CD4-positive, alpha-beta T cell treated with Interleukin-21 for 1 hour (primary cell): ENCODE data around the gene LTBP4.
"Not testable (repeated sequence)": the region's sequence is repeated elsewhere in the genome, so short reads cannot be mapped to it uniquely, and the experiment has no call there.

ENCODE experiments used
- DNase-seq: peaks from one replicate; pipeline ENCODE4 v3.0.0-alpha.2; 2020

LTBP4 gene

DNA sequence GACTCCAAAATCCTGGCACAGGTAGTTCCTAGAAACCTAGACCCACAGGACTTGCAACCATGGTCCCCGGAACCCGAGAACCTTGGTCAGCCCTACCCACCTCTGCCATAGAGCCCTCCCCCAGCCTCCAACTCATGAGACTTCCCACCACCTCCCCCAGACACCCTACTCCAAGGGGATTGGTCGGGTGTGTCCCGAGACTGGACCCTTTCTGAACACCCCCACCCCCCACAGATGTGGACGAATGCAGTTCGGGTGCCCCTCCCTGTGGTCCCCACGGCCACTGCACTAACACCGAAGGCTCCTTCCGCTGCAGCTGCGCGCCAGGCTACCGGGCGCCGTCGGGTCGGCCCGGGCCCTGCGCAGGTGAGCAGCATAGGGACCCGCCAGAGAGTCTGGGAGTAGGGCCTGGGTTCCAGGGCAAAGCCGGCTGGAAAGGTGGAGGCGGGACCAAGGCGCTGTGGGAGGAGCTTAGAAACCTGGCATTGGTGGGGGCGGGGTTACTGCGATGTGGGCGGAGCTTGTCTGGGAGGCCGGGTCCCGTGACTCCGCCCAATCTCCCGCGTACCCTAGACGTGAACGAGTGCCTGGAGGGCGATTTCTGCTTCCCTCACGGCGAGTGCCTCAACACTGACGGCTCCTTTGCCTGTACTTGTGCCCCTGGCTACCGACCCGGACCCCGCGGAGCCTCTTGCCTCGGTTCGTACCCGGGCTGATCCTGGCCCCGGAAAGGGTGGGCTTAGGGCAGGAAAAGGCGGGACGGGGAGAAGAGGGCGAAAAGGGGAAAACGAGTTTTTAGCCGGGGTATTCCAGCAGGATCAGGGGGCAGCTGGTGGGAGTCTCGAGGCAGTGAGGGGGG, 11.9 kb downstream of the LTBP4 start:
- peak; percentile 72 for DNase-seq

DNA sequence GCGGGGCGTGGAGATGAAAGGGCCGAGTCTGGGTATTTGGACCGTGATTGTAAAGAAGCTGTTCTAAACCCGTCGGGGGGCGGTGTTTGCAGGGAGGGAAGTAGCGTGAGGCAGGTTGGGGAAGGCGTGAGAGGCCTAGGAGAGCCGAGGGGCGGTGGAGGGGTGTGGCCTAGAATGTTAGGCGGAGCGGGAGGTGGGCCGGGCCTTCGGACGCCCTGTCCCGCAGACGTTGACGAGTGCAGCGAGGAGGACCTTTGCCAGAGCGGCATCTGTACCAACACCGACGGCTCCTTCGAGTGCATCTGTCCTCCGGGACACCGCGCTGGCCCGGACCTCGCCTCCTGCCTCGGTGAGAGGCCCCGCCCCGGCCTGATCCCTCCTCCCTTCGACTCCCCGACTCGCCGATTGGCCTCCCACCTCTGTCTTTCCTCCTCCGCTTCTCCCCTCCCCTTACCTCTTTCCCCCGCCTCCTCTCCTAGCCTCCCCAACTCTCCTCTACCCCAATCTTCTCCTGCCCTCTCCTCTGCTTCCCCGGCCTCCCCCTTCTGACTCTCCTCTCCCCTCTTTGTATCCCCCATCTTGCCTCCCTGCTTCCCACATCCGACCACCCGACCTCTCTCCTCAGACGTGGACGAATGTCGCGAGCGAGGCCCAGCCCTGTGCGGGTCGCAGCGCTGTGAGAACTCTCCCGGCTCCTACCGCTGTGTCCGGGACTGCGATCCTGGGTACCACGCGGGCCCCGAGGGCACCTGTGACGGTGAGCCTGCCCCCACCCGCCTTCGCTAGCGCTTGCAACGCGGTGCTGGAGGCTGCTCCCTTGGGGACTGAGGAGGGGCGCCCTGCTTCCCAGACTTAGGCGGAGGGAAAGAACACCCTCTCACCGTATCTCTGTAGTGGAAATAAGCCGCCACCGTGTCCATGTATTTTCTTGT, 12.8 kb downstream of the LTBP4 start:
- peak; percentile 87 for DNase-seq

DNA sequence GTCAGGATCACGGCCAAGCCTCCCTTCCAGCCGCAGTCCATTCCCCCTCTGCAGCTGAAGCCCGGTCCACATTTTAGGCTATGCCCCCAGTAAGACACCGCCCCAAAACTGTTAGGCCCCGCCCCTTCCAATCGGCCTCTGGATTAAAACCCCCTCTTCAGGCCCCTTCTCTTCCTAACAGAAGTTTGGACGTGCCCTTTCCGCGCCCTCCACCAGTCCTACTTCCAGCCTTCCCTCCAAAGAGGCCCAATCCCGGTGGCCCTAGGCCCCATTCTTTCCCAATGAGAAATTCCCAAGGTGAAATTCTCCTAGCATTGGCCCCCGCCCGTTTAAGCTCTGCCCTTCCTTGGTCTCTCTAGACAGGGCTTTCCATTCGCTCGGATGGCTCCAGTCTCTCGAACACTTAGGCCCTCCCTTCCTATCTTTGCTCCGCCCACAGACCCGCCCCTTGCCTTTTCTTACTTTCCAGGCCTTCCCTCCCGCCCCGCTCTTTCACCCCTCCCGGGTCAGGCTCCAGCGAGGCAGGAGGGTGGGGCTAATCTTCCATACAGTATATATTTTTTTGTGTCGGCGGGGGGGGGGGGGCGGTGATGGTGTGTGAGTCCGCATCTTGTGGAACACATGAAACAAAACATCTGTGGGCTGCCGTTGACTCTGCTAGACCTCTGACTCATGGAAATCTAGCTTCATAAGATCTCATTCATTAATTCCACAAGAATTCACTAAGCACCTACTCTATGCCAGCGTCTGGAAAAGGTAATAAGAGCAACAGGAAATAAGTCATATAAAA, 13.6 kb downstream of the LTBP4 start:
- peak; percentile 84 for DNase-seq

DNA sequence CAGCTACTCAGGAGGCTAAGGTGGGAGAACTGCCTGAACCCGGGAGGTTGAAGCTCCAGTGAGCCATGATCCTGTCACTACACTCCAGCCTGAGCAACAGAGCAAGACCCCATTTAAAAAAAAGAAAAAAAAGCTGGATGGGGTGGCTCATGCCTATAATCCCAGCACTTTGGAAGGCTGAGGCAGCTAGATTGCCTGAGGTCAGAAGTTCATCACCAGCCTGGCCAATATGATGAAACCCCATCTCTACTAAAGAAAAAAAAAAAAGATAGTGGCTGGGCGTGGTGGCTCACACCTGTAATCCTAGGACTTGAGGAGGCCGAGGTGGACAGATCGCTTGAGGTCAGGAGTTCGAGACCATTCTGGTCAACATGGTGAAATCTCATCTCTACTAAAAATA, 15.0 kb downstream of the LTBP4 start:
- DNase-seq: no peak

DNA sequence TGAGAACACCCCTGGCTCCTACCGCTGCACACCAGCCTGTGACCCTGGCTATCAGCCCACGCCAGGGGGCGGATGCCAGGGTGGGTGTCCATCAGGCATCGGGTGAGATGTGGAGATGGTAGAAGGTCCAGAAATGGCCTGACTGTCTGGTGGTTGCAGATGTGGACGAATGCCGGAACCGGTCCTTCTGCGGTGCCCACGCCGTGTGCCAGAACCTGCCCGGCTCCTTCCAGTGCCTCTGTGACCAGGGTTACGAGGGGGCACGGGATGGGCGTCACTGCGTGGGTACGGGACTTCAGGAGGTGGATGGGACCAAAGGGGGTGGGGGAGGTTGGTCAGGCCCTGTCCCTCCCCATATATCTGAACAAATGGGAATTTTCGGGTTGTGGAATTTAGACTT, 15.8 kb downstream of the LTBP4 start:
- no peak for DNase-seq

DNA sequence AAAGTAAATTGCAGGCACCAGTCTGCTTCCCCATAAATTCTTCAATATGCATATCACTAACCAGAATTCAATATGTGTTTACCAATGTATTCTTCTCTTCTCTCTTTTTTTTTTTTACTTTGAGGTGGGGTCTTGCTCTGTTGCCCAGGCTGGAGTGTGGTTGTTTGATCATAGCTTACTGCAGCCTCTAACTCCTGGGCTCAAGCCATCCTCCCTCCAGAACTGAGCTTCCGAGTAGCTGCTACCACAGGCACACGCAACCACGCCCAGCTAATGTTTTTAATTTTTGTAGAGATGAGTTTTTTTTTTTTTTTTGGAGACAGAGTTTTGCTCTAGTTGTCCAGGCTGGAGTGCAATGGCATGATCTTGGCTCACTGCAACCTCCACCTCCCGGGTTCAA, 16.8 kb downstream of the LTBP4 start:
- DNase-seq: no peak

DNA sequence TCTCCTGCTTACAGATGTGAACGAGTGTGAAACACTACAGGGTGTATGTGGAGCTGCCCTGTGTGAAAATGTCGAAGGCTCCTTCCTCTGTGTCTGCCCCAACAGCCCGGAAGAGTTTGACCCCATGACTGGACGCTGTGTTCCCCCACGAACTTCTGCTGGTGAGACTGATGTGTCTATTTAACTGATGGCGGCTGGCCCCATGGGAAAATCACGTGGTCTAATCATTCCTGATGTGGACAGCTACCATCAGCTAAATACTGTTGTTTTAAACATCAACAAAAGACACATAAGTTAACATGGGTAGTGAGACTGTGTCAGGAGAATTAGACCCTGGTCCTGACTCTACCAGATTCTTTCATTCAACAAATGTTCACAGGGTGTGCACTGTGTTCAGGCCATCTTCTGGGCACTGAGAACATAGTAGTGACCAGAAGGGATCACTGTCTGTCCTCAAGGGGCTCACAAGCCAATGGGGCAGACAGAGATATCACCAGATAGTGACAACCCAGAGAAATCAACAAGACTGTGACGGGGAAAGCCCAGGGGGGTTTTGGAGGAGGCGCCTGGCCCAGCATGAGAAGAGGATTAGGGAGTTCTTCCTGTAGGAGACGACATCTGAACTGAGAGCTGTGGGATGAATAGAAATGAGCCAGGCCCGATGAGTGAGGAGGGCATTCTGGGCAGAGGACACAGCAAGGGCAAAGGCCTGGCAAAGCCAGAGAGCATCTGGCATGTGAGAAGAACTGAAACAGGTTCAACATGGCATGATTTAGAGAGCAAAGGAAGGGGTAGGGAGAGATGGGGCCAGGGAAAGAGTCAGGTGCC, 18.4 kb downstream of the LTBP4 start:
- DNase-seq: no peak

DNA sequence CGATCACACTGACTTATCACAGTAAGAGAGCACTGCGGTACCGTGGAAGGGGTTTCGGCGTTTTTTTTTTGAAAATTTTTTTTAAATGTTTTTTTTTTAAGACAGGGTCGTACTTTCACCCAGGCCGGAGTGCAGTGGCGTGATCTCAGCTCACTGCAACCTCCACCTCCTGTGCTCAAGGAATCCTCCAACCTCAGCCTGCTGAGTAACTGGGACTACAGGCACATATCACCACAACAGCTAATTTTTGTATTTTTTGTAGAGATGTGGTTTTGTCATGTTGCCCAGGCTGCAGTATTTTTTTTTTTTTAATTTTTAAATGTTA, 19.0 kb downstream of the LTBP4 start:
- DNase-seq: no peak

DNA sequence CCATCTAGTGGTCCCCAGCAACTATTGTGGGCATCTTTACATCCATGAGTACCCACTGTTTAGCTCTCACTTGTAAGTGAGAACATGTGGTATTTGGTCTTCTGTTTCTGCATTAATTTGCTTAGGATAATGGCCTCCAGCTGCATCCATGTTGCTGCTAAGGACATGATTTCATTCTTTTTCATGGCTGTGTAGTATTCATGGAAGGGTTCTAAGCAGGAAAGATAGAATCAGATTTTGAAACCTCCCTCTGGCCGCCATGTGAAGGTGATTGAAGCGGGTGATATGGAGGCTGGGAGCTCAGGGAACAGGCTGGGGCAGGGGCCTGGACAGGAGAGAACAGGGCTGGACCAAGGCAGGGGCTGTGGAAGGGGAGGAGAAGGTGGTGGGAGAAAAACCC, 20.1 kb downstream of the LTBP4 start:
- no peak for DNase-seq

DNA sequence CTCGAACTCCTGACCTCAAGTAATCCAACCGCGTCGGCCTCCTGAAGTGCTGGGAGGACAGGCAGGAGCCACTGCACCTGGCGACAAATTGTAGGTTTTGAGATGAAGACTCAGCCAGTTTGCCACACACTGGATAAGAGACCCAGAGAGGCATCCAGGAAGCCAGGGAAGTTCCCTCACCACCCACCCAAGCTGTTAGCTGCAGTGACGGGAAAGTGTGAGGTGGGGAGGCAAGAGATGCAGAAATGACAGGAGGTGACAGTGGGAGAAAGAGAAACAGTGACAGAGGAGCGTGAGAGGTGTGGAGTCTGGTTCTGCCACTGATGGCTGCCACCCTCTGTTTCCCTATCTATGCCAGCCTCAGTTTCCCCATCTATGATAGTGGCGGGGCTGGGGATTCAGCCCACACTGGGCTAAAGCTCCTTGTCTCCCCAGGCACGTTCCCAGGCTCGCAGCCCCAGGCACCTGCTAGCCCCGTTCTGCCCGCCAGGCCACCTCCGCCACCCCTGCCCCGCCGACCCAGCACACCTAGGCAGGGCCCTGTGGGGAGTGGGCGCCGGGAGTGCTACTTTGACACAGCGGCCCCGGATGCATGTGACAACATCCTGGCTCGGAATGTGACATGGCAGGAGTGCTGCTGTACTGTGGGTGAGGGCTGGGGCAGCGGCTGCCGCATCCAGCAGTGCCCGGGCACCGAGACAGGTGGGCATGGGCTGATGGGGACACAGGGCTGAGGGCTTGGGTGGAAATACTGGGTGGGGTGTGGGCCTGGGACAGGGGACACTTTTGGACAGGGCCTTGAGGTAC, 21.0 kb downstream of the LTBP4 start:
- no peak for DNase-seq

DNA sequence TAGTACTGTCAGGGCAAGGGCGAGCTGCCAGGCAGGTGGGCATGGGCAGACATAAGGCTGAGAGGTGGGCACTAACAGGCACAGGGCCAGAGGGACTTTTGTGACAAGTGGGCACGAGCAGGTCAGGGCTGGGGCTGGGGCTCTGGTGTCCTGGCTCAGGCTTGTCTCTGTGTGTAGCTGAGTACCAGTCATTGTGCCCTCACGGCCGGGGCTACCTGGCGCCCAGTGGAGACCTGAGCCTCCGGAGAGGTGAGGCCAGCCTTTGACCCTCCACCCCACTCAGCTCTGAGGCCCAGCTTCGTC, 21.6 kb downstream of the LTBP4 start:
- DNase-seq: no peak

DNA sequence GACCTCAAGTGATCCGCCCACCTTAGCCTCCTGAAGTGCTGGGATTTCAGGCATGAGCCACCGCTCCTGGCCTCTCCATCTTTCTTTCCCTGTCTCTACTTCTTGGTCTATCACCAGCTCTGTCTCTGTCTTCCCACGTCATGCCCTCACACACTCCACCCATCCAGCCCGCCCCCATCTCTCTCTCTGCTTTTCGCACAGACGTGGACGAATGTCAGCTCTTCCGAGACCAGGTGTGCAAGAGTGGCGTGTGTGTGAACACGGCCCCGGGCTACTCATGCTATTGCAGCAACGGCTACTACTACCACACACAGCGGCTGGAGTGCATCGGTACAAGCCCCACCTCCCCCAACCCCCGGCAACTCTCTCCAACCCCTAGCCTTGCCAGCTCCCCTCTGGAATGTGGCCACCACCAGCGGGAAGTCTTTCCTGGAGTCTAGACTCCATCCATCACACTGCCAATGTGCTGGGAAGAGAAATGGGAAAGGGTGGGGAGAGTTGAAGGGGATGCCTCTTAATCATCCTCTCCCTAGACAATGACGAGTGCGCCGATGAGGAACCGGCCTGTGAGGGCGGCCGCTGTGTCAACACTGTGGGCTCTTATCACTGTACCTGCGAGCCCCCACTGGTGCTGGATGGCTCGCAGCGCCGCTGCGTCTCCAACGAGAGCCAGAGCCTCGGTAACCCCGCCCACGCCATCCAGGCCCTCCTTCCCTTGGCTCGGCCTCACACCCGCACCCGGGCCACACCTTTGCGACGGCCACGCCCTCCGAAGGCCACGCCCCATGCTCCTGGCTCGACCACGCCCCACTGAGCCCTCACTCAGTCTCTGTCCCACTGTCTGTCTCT, 22.5 kb downstream of the LTBP4 start:
- no peak for DNase-seq

DNA sequence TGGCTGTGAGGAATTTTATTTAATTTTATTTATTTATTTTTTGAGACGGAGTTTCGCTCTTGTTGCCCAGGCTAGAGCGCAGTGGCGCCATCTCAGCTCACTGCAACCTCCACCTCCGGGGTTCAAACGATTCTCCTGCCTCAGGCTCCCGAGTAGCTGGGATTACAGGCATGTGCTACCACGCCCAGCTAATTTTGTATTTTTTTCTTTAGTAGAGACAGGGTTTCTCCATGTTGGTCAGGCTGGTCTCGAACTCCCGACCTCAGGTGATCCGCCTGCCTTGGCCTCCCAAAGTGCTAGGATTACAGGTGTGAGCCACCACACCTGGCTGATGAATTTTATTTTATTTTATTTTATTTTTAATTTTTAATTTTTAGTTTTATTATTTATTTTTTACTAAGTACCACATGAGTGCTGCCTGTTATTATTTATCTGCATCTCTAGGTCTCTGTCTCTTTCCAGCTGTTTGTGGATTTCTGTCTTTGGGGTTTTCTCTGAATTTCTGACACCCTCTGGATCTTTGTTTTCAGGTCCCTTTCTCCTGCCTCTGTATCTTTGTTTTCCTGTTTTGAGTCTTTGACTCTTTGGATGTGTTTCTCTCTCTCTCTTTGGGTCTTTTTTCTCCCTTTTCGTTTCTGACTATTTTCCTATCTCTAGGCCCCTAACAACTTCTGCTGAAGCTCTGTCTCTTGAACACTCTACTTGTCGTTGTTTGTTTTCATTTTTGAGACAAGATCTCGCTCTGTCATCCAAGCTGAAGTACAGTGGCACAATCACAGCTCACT, 23.4 kb downstream of the LTBP4 start:
- DNase-seq: not testable (repeated sequence)

DNA sequence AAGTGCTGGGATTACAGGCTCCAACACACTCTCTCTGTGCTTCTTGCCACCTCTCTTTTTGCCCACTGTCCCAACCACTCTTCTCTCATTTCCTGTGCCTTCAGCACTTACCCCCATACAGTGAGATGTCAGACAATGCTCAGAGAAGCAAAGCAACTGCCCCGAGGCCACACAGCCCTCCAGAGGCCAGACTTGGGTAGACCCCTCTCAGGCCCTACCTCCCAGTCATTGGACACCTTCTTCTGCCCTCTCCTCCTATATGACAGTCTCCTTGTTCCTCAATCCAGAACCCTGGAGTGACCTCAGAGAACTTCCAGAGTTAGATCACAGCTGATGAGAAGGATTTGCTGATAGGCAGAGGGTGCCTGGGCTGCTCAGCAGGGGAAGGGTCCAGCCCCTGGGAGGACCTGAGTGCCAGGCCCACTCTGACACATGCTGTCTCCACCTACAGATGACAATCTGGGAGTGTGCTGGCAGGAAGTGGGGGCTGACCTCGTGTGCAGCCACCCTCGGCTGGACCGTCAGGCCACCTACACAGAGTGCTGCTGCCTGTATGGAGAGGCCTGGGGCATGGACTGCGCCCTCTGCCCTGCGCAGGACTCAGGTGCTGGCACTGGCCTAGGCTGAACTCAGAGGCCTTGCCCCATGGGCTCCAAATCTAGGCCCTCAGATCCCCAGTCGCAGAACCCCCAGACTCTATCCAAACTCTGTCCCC, 24.4 kb downstream of the LTBP4 start:
- DNase-seq: no peak

DNA sequence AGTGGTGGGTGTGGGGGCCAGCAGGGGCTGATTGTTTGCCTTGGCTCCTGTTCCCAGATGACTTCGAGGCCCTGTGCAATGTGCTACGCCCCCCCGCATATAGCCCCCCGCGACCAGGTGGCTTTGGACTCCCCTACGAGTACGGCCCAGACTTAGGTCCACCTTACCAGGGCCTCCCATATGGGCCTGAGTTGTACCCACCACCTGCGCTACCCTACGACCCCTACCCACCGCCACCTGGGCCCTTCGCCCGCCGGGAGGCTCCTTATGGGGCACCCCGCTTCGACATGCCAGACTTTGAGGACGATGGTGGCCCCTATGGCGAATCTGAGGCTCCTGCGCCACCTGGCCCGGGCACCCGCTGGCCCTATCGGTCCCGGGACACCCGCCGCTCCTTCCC, 25.7 kb downstream of the LTBP4 start:
- no peak for DNase-seq

DNA sequence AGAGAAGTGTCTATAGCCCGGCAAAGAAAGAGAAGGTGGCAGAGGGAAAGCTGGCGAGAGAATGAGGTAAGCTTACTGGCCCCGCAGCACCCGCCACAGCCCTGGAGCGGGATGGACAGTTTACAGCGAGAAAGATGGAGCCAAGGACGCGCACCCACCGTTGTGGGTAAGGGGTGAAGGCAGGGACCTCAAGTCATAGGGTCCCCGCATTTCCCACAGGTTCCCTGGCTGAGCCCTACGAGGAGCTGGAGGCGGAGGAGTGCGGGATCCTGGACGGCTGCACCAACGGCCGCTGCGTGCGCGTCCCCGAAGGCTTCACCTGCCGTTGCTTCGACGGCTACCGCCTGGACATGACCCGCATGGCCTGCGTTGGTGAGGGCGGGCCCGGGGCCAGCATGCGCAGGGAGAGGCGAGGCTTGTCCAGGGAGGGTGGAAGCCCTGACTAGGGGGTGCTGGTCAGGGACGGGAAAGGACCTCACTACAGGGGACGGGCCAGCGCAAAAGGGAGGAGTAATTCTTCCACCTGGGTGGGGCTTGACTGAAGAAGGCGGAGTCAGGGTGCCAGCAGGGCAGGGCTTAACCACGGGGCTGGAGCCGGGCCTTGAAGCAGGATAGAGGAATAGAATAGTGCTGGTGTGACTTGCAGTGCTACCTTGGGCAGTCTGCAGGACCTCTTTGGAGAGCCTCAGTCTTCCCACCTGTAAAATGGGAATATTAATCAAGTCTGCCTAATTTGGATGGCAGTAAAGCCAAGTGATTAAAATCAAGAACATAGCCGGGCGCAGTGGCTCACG, 26.5 kb downstream of the LTBP4 start:
- no peak for DNase-seq

DNA sequence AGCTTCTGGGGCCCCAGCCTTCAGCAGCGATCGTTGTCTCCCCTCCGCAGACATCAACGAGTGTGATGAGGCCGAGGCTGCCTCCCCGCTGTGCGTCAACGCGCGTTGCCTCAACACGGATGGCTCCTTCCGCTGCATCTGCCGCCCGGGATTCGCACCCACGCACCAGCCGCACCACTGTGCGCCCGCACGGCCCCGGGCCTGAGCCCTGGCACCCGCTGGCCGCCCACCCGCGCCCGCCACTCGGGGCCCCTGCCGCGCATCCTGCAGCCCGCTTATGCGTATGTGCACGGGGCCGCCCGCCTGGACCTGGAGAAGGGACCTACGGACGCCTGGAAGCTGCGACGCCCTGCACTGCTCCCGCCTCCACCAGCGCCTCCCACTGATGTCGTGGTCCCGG, 28.2 kb downstream of the LTBP4 start:
- no peak for DNase-seq

DNA sequence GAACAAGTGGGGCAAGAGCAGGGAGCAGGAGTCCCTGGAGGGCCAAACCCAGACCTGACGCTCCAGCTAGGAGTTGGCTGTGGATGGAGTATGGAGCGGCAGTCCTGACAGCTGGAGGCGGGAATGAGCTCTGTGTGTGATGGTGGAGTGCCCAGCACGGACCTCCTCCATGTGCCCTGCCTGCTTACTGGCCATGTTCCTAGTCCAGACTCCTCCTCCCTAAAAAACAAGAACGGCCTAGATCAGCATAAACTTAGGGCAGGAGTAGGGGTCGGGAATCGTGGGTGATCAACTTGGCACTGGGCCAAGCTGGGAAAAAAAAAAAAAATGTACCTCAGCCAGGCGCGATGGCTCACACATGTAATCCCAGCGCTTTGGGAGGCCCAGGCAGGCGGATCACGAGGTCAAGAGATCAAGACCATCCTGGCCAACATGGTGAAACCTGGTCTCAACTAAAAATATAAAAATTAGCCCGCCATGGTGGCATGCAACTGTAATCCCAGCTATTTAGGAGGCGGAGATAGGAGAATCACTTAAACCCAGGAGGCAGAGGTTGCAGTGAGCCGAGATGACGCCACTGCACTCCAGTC, 29.5 kb downstream of the LTBP4 start:
- DNase-seq: no peak
